MM.1S (cell line): ENCODE data around the gene AGAP1.

Source experiments
- DNase-seq: peaks from one replicate; pipeline ENCODE4 v3.0.0-alpha.2; 2015
- H2AFZ ChIP-seq: fragments of 300-600 bp; sonication (generic); 2 replicates; pipeline ENCODE4 v1.6.0; 2016; ENCODE audit warnings: antibody characterized with exemption, low read length
- H3F3A ChIP-seq: fragments of 300-600 bp; sonication (generic); 2 replicates; pipeline ENCODE4 v1.6.1; 2016; ENCODE audit warnings: mild to moderate bottlenecking, antibody characterized with exemption, low read length, moderate library complexity, mixed read lengths; ENCODE audit not compliant: insufficient read depth
- H3K27ac ChIP-seq: fragments of 300-600 bp; sonication (generic); 2 replicates; pipeline ENCODE4 v1.5.1; 2016; ENCODE audit warnings: mild to moderate bottlenecking, low read length
- H3K27me3 ChIP-seq: fragments of 300-600 bp; sonication (generic); replicated peaks from 2 replicates; pipeline ENCODE4 v1.6.0; 2016; ENCODE audit warnings: low read length; ENCODE audit not compliant: insufficient read depth
- H3K36me3 ChIP-seq: fragments of 300-600 bp; sonication (generic); replicated peaks from 2 replicates; pipeline ENCODE4 v1.6.1; 2016; ENCODE audit warnings: mild to moderate bottlenecking, low read length, mixed read lengths; ENCODE audit not compliant: insufficient read depth
- H3K4me1 ChIP-seq: fragments of 300-600 bp; sonication (generic); 2 replicates; pipeline ENCODE4 v1.6.1; 2016; ENCODE audit warnings: low read length, mixed read lengths
- H3K4me2 ChIP-seq: fragments of 300-600 bp; sonication (generic); 2 replicates; pipeline ENCODE4 v1.6.0; 2016; ENCODE audit warnings: low read depth, low read length
- H3K4me3 ChIP-seq: fragments of 300-600 bp; sonication (generic); 2 replicates; pipeline ENCODE4 v1.5.1; 2016; ENCODE audit warnings: low read length, mixed read lengths
- H3K79me2 ChIP-seq: fragments of 300-600 bp; sonication (generic); 2 replicates; pipeline ENCODE4 v1.6.1; 2016; ENCODE audit warnings: mixed run types, low read length, mixed read lengths
- H3K9ac ChIP-seq: fragments of 300-600 bp; sonication (generic); 2 replicates; pipeline ENCODE4 v1.6.1; 2016; ENCODE audit warnings: low read length, mixed read lengths
- H3K9me2 ChIP-seq: fragments of 300-600 bp; sonication (generic); replicated peaks from 2 replicates; pipeline ENCODE4 v1.6.1; 2016; ENCODE audit warnings: mild to moderate bottlenecking, low read length, mixed read lengths; ENCODE audit not compliant: insufficient read depth
- H3K9me3 ChIP-seq: fragments of 300-600 bp; sonication (generic); replicated peaks from 2 replicates; pipeline ENCODE4 v1.6.1; 2016; ENCODE audit warnings: mild to moderate bottlenecking, low read length, mixed read lengths; ENCODE audit not compliant: insufficient read depth
- H4K20me1 ChIP-seq: fragments of 300-600 bp; sonication (generic); 2 replicates; pipeline ENCODE4 v1.6.1; 2016; ENCODE audit warnings: mild to moderate bottlenecking, low read length, moderate library complexity, mixed read lengths; ENCODE audit not compliant: insufficient read depth
- EZH2 ChIP-seq: fragments of 300-600 bp; sonication (generic); optimal IDR thresholded peaks from 2 replicates; pipeline ENCODE3; 2017; ENCODE audit warnings: low read depth, mild to moderate bottlenecking, antibody characterized with exemption, low read length, mixed read lengths
- EZH2phosphoT487 ChIP-seq: fragments of 300-600 bp; sonication (generic); IDR thresholded peaks from 2 replicates; pipeline ENCODE4 v1.6.1; 2018; ENCODE audit warnings: antibody characterized with exemption, low read length
- TF ChIP-seq, protein P1 (sequence below): fragments of 300-600 bp; sonication (generic); IDR thresholded peaks from 2 replicates; pipeline ENCODE4 v1.5.1; 2016; ENCODE audit warnings: antibody characterized with exemption, low read length, mixed read lengths

AGAP1 gene

GRCh38 chr2:235893129-235893698 is 399.4 kb downstream of the AGAP1 start:
- no peak overlapping the region for H3K27ac ChIP-seq
- no peaks in the 10 kb centered on the region for H3K4me1 ChIP-seq
- TF ChIP-seq EZH2phosphoT487 (no peak), EZH2 (no peak)
- TF ChIP-seq, protein P1, sequence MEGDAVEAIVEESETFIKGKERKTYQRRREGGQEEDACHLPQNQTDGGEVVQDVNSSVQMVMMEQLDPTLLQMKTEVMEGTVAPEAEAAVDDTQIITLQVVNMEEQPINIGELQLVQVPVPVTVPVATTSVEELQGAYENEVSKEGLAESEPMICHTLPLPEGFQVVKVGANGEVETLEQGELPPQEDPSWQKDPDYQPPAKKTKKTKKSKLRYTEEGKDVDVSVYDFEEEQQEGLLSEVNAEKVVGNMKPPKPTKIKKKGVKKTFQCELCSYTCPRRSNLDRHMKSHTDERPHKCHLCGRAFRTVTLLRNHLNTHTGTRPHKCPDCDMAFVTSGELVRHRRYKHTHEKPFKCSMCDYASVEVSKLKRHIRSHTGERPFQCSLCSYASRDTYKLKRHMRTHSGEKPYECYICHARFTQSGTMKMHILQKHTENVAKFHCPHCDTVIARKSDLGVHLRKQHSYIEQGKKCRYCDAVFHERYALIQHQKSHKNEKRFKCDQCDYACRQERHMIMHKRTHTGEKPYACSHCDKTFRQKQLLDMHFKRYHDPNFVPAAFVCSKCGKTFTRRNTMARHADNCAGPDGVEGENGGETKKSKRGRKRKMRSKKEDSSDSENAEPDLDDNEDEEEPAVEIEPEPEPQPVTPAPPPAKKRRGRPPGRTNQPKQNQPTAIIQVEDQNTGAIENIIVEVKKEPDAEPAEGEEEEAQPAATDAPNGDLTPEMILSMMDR, result no peak
- no peaks in the 10 kb centered on the region for H3K27me3 ChIP-seq
- no peak overlapping the region for H2AFZ ChIP-seq
- H3K4me2 ChIP-seq, result no peak overlapping the region
- H4K20me1 ChIP-seq, result no peaks in the 10 kb centered on the region
- H3K36me3 ChIP-seq, result no peaks in the 10 kb centered on the region
- no peak for DNase-seq
- H3F3A ChIP-seq, result no peaks in the 10 kb centered on the region
- no peaks in the 10 kb centered on the region for H3K9me3 ChIP-seq
- H3K79me2 ChIP-seq, result no peaks in the 10 kb centered on the region
- H3K9ac ChIP-seq, result no peak overlapping the region
- H3K9me2 ChIP-seq, result no peaks in the 10 kb centered on the region
- H3K4me3 ChIP-seq, result no peak overlapping the region

DNA sequence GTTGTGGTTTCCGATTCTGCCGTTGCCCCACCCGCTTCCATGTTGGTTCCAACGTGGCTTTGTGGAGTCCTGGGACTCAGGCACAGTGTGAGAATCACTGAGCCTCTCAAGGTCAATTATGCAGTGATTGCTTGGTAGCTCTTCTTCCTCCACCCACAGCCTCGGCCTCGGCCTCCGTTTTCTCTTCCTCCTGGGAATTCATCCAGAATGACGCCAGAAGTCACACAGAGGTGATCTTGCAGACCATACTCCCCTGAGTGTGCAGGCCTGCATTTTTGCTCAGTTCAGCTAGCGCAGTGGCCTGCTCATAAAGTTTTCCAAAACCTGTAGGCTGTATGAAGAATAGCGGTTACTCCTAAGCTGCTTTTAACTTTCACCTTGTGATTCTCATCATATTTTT is 401.0 kb downstream of the AGAP1 start:
- Histone ChIP-seq H3K36me3 (no peaks in the 10 kb centered on the region), H3K9me2 (no peaks in the 10 kb centered on the region), H4K20me1 (no peaks in the 10 kb centered on the region), H3K9ac (no peak overlapping the region), H3K27ac (no peak overlapping the region), H3K4me1 (no peaks in the 10 kb centered on the region), H3F3A (no peaks in the 10 kb centered on the region), H3K4me2 (no peak overlapping the region), H3K9me3 (no peaks in the 10 kb centered on the region), H2AFZ (no peak overlapping the region), H3K79me2 (no peaks in the 10 kb centered on the region), H3K4me3 (no peak overlapping the region), H3K27me3 (no peaks in the 10 kb centered on the region)
- no peak for DNase-seq
- TF ChIP-seq, protein P1, result no peak
- TF ChIP-seq EZH2 (no peak), EZH2phosphoT487 (no peak)

GRCh38 chr2:235896061-235896460 is 402.2 kb downstream of the AGAP1 start:
- H3K9me2 ChIP-seq, result no peaks in the 10 kb centered on the region
- DNase-seq, result no peak
- no peaks in the 10 kb centered on the region for H3K79me2 ChIP-seq
- no peak overlapping the region for H2AFZ ChIP-seq
- H3F3A ChIP-seq, result no peaks in the 10 kb centered on the region
- no peak for TF ChIP-seq EZH2
- TF ChIP-seq, protein P1, result no peak
- TF ChIP-seq EZH2phosphoT487, result no peak
- H3K36me3 ChIP-seq, result no peaks in the 10 kb centered on the region
- H4K20me1 ChIP-seq, result no peaks in the 10 kb centered on the region
- no peak overlapping the region for H3K27ac ChIP-seq
- no peaks in the 10 kb centered on the region for H3K27me3 ChIP-seq
- no peaks in the 10 kb centered on the region for H3K4me1 ChIP-seq
- H3K9me3 ChIP-seq, result no peaks in the 10 kb centered on the region
- H3K4me3 ChIP-seq, result no peak overlapping the region
- H3K9ac ChIP-seq, result no peak overlapping the region
- H3K4me2 ChIP-seq, result no peak overlapping the region
